SK-N-SH (cell line): ENCODE results near the gene ADAMTS15. TPM values are rescaled to one million over a fixed set of nuclear protein-coding genes. Genes with fewer than 3 reads are reported as not detected.

Source experiments
- CTCF ChIA-PET: fragments of 300-600, 350-600 bp; formaldehyde crosslinking; extraction: SDS; loops from one replicate; lab custom pipeline; 2021; lab: Yijun Ruan, JAX
- POLR2A ChIA-PET: fragments of 350-600 bp; sonication (Branson Sonifier 250); formaldehyde crosslinking; extraction: SDS; loops from one replicate; lab custom pipeline; 2020; ENCODE audit warnings: antibody characterized with exemption, inconsistent platforms; lab: Yijun Ruan, JAX
- DNase-seq: peaks from one replicate; pipeline ENCODE4 v3.0.0; 2012
- H2AFZ ChIP-seq: fragments of 200-600 bp; sonication (generic); 2 replicates; pipeline ENCODE4 v1.8.1; 2016; ENCODE audit warnings: antibody characterized with exemption, mild to moderate bottlenecking, low read depth
- H3F3A ChIP-seq: fragments of 200-600 bp; sonication (generic); replicated peaks from 2 replicates; pipeline ENCODE3; 2016; ENCODE audit warnings: antibody characterized with exemption, mild to moderate bottlenecking; ENCODE audit not compliant: insufficient read depth
- H3K27ac ChIP-seq, 2 experiments: fragments of 200-500 bp in 1 of 2; fragments of 200-600 bp in 1 of 2; sonication (Bioruptor generic) in 1 of 2; sonication (generic), shearing (Covaris generic) in 1 of 2; 2 replicates each; pipeline versions ENCODE4 v1.5.1 to v1.6.1; 2014 to 2016; ENCODE audit warnings: low read depth in 2 of 2, inconsistent platforms in 1 of 2, low read length in 1 of 2, mild to moderate bottlenecking in 1 of 2, mixed read lengths in 1 of 2
- H3K27me3 ChIP-seq: fragments of 200-600 bp; sonication (generic), shearing (Covaris generic); 2 replicates; pipeline ENCODE4 v1.6.1; 2016; ENCODE audit warnings: mixed run types; ENCODE audit not compliant: insufficient read depth
- H3K36me3 ChIP-seq, 2 experiments: fragments of 200-500 bp in 1 of 2; fragments of 200-600 bp in 1 of 2; sonication (Bioruptor generic) in 1 of 2; sonication (generic) in 1 of 2; replicated peaks in 1 of 2; 2 replicates each; pipeline versions ENCODE3 to v1.5.1; 2014 to 2016; ENCODE audit warnings: low read length in 1 of 2, mild to moderate bottlenecking in 1 of 2; ENCODE audit not compliant: insufficient read depth in 2 of 2, control insufficient read depth in 1 of 2
- H3K4me1 ChIP-seq, 2 experiments: fragments of 200-500 bp in 1 of 2; fragments of 200-600 bp in 1 of 2; sonication (Bioruptor generic) in 1 of 2; sonication (generic), shearing (Covaris generic) in 1 of 2; 2 replicates each; pipeline versions ENCODE4 v1.5.1 to v1.6.1; 2014 to 2016; ENCODE audit warnings: low read depth in 1 of 2, low read length in 1 of 2, mixed run types in 1 of 2; ENCODE audit not compliant: insufficient read depth in 2 of 2, control insufficient read depth in 1 of 2
- H3K4me2 ChIP-seq: fragments of 200-600 bp; sonication (generic), shearing (Covaris generic); 2 replicates; pipeline ENCODE4 v1.6.1; 2017; ENCODE audit warnings: mixed run types
- H3K4me3 ChIP-seq, 2 experiments: fragments of 200-500 bp in 1 of 2; fragments of 200-600 bp in 1 of 2; sonication (Bioruptor generic) in 1 of 2; sonication (generic), shearing (Covaris generic) in 1 of 2; 2 replicates each; pipeline versions ENCODE4 v1.5.1 to v1.8.1; 2014 to 2016; ENCODE audit warnings: low read depth in 2 of 2, inconsistent platforms in 1 of 2, low read length in 1 of 2, mild to moderate bottlenecking in 1 of 2, mixed read lengths in 1 of 2, moderate library complexity in 1 of 2
- H3K79me2 ChIP-seq: fragments of 200-600 bp; sonication (generic); 2 replicates; pipeline ENCODE4 v1.8.1; 2017; ENCODE audit warnings: mild to moderate bottlenecking; ENCODE audit not compliant: insufficient read depth
- H3K9ac ChIP-seq: fragments of 200-600 bp; sonication (generic); 2 replicates; pipeline ENCODE4 v1.6.1; 2017; ENCODE audit warnings: mixed run types
- H3K9me2 ChIP-seq: fragments of 200-600 bp; sonication (generic); 2 replicates; pipeline ENCODE4 v1.6.1; 2017; ENCODE audit warnings: mixed run types
- H3K9me3 ChIP-seq: fragments of 200-600 bp; sonication (generic); 2 replicates; pipeline ENCODE4 v1.6.1; 2017; ENCODE audit warnings: mixed run types, mild to moderate bottlenecking, moderate library complexity
- H4K20me1 ChIP-seq: fragments of 200-600 bp; sonication (generic); 2 replicates; pipeline ENCODE4 v1.6.1; 2017; ENCODE audit warnings: mild to moderate bottlenecking, mixed run types; ENCODE audit not compliant: insufficient read depth
- CHD2 ChIP-seq: fragments of 150-350 bp; IDR thresholded peaks from 2 replicates; pipeline ENCODE4 v1.6.1; 2018; ENCODE audit warnings: low read length; ENCODE audit not compliant: partially characterized antibody
- ELF1 ChIP-seq: IDR thresholded peaks from 2 replicates; pipeline ENCODE4 v1.4.0; 2012
- EP300 ChIP-seq, 2 experiments: IDR thresholded peaks; 2 replicates each; pipeline versions ENCODE4 v1.4.0 to v1.6.1; 2012; ENCODE audit warnings: borderline replicate concordance in 1 of 2, low read depth in 1 of 2, low read length in 1 of 2
- FOXJ3 ChIP-seq: sonication (generic); formaldehyde crosslinking; IDR thresholded peaks from 2 replicates; pipeline ENCODE4 v1.5.1; 2020; ENCODE audit warnings: mild to moderate bottlenecking, missing genetic modification reagents
- FOXM1 ChIP-seq: IDR thresholded peaks from 2 replicates; pipeline ENCODE4 v1.4.0; 2012; ENCODE audit warnings: low read depth, mild to moderate bottlenecking
- GATA2 ChIP-seq: sonication (generic); formaldehyde crosslinking; IDR thresholded peaks from 2 replicates; pipeline ENCODE4 v1.5.0; 2020; ENCODE audit warnings: mild to moderate bottlenecking, missing genetic modification reagents
- JUND ChIP-seq: IDR thresholded peaks from 2 replicates; pipeline ENCODE4 v1.4.0; 2012
- MXI1 ChIP-seq: IDR thresholded peaks from 2 replicates; pipeline ENCODE4 v1.6.1; 2012; ENCODE audit warnings: mild to moderate bottlenecking, low read depth, low read length, improper control_type of control experiment
- RFX5 ChIP-seq: IDR thresholded peaks from 2 replicates; pipeline ENCODE4 v1.6.1; 2012; ENCODE audit warnings: mild to moderate bottlenecking, improper control_type of control experiment, low read length
- SIN3A ChIP-seq: IDR thresholded peaks from 2 replicates; pipeline ENCODE4 v1.6.1; 2012; ENCODE audit warnings: low read depth, mild to moderate bottlenecking, low read length, moderate library complexity, borderline replicate concordance
- TAF1 ChIP-seq: IDR thresholded peaks from 2 replicates; pipeline ENCODE4 v1.6.1; 2012; ENCODE audit warnings: low read depth, mild to moderate bottlenecking, low read length, moderate library complexity, borderline replicate concordance
- TEAD4 ChIP-seq: IDR thresholded peaks from 2 replicates; pipeline ENCODE4 v1.4.0; 2012; ENCODE audit warnings: mild to moderate bottlenecking, borderline replicate concordance; ENCODE audit not compliant: insufficient read depth
- YY1 ChIP-seq: IDR thresholded peaks from 2 replicates; pipeline ENCODE4 v1.4.0; 2012; ENCODE audit warnings: low read depth, mild to moderate bottlenecking
- ZBTB33 ChIP-seq: IDR thresholded peaks from 2 replicates; pipeline ENCODE4 v1.4.0; 2012; ENCODE audit warnings: low read depth, borderline replicate concordance
- WGBS: methylation state at CpG from one replicate; pipeline ENCODE4 v1.1.6; 2017; ENCODE audit warnings: low lambda C conversion rate; 5-methylcytosine and 5-hydroxymethylcytosine counted together
- polyA plus RNA-seq, 3 experiments: library from polyadenylated mRNA; depleted of rRNA; stranded (reverse); fragments of >200 nt; gene quantifications; 2 replicates each; pipeline ENCODE4 v1.2.3, GENCODE V29; 2012
- TF ChIP-seq, protein P1 (sequence below): fragments of 200-600 bp; sonication (generic); IDR thresholded peaks from 2 replicates; pipeline ENCODE4 v1.6.1; 2017; ENCODE audit warnings: antibody characterized with exemption, mild to moderate bottlenecking, moderate library complexity
- TF ChIP-seq, protein P2 (sequence below): fragments of 150-350 bp; IDR thresholded peaks from 2 replicates; pipeline ENCODE4 v1.6.1; 2016; ENCODE audit warnings: mild to moderate bottlenecking, low read depth, low read length
- TF ChIP-seq, protein P3 (sequence below): IDR thresholded peaks from 2 replicates; pipeline ENCODE4; 2012

The ADAMTS15 gene
- polyA plus RNA-seq, 1 of the 3 experiments (the other 2 are of a cell fraction) = 1.1 TPM

- no peak for TF ChIP-seq TEAD4
- TF ChIP-seq, protein P1, sequence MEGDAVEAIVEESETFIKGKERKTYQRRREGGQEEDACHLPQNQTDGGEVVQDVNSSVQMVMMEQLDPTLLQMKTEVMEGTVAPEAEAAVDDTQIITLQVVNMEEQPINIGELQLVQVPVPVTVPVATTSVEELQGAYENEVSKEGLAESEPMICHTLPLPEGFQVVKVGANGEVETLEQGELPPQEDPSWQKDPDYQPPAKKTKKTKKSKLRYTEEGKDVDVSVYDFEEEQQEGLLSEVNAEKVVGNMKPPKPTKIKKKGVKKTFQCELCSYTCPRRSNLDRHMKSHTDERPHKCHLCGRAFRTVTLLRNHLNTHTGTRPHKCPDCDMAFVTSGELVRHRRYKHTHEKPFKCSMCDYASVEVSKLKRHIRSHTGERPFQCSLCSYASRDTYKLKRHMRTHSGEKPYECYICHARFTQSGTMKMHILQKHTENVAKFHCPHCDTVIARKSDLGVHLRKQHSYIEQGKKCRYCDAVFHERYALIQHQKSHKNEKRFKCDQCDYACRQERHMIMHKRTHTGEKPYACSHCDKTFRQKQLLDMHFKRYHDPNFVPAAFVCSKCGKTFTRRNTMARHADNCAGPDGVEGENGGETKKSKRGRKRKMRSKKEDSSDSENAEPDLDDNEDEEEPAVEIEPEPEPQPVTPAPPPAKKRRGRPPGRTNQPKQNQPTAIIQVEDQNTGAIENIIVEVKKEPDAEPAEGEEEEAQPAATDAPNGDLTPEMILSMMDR = no peak
- TF ChIP-seq, protein P2, sequence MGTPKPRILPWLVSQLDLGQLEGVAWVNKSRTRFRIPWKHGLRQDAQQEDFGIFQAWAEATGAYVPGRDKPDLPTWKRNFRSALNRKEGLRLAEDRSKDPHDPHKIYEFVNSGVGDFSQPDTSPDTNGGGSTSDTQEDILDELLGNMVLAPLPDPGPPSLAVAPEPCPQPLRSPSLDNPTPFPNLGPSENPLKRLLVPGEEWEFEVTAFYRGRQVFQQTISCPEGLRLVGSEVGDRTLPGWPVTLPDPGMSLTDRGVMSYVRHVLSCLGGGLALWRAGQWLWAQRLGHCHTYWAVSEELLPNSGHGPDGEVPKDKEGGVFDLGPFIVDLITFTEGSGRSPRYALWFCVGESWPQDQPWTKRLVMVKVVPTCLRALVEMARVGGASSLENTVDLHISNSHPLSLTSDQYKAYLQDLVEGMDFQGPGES = no peak
- no peak for TF ChIP-seq GATA2 (CRISPR knock-in tag)
- TF ChIP-seq FOXJ3 = no peak
- WGBS = 95% methylated on average over 3 of the region's 3 CpGs
- Histone ChIP-seq H3K9ac (no peak overlapping the region), H3K79me2 (no peaks in the 10 kb centered on the region; the same call in 1 of the 2 replicates), H3K9me2 (no peaks in the 10 kb centered on the region), H3F3A (no peaks in the 10 kb centered on the region), H4K20me1 (no peaks in the 10 kb centered on the region), H3K4me2 (no peak overlapping the region), H2AFZ (no peak overlapping the region), H3K36me3 (no peaks in the 10 kb centered on the region), H3K4me1 (0 out of 4 replicates have a peak, but pooled peaks cover 0 to 8% of the 10 kb centered on the region in 2 experiments), H3K27me3 (no peaks in the 10 kb centered on the region), H3K9me3 (no peaks in the 10 kb centered on the region), H3K4me3 (no peak overlapping the region), H3K27ac (no peak overlapping the region)
- ChIA-PET CTCF (interaction anchor here (1.4 to 2.8 kb wide), 3 partner anchors 21 to 406 kb away, joined by 5 to 15 read pairs (median 6); no protein-coding TSS in a partner anchor), POLR2A (no interaction called here)
- no peak for DNase-seq
Measured at GRCh38 chr11:130456286-130456685, 7.8 kb downstream of the ADAMTS15 start.

- Histone ChIP-seq H3K4me3 (no peak overlapping the region), H3K27ac (no peak overlapping the region), H3K36me3 (no peaks in the 10 kb centered on the region), H2AFZ (no peak overlapping the region), H3K9me3 (no peaks in the 10 kb centered on the region), H3K9me2 (no peaks in the 10 kb centered on the region), H3K79me2 (no peaks in the 10 kb centered on the region; the same call in 1 of the 2 replicates), H3K4me2 (no peak overlapping the region), H4K20me1 (no peaks in the 10 kb centered on the region), H3K9ac (no peak overlapping the region), H3F3A (no peaks in the 10 kb centered on the region), H3K4me1 (0 out of 4 replicates have a peak, but pooled peaks cover 0 to 8% of the 10 kb centered on the region in 2 experiments), H3K27me3 (no peaks in the 10 kb centered on the region)
- CTCF ChIA-PET = interaction anchor here (1.7 to 2.8 kb wide), 2 partner anchors 23 to 404 kb away, joined by 6 to 15 read pairs; no protein-coding TSS in a partner anchor
- WGBS = 91% methylated on average over 14 of the region's 20 CpGs
- POLR2A ChIA-PET = interaction anchor here (0.6 kb wide), 1 partner anchor 367 kb away, joined by 3 read pairs; no protein-coding TSS in a partner anchor
- DNase-seq = no peak
- TF ChIP-seq EP300 (IDR thresholded peaks at IDR 0.05; ENCODE audit: borderline replicate concordance in 1 of 2, low read depth in 1 of 2, low read length in 1 of 2) (no peak), FOXM1 (no peak), ELF1 (no peak), SIN3A (no peak), TAF1 (no peak), YY1 (no peak), MXI1 (no peak), TEAD4 (no peak), RFX5 (no peak), JUND (no peak), CHD2 (no peak), ZBTB33 (no peak)
- TF ChIP-seq, protein P1 = no peak
- TF ChIP-seq, protein P3, sequence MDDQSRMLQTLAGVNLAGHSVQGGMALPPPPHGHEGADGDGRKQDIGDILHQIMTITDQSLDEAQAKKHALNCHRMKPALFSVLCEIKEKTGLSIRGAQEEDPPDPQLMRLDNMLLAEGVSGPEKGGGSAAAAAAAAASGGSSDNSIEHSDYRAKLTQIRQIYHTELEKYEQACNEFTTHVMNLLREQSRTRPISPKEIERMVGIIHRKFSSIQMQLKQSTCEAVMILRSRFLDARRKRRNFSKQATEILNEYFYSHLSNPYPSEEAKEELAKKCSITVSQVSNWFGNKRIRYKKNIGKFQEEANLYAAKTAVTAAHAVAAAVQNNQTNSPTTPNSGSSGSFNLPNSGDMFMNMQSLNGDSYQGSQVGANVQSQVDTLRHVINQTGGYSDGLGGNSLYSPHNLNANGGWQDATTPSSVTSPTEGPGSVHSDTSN = no peak
Measured at GRCh38 chr11:130457623-130458409, 9.4 kb downstream of the ADAMTS15 start.
